Keratinocyte (primary cell): ENCODE results near the gene PBX4. TPM values are rescaled to one million over a fixed set of nuclear protein-coding genes. Genes with fewer than 3 reads are reported as not detected.

ENCODE experiments used
- DNase-seq: peaks from one replicate; pipeline ENCODE4 v3.0.0-alpha.2; 2011; ENCODE audit warnings: low read depth, missing footprints, low spot score
- FAIRE-seq: peaks from 2 replicates; lab custom pipeline; 2011; peaks lifted over from hg19 to GRCh38; lab: Jason Lieb, UNC
- H2AFZ ChIP-seq: 2 replicates; pipeline ENCODE4 v1.6.0; 2012; ENCODE audit warnings: low read length, control low read depth, inconsistent platforms; ENCODE audit not compliant: control insufficient read depth
- H3K27ac ChIP-seq: 2 replicates; pipeline ENCODE4 v1.5.1; 2011; ENCODE audit warnings: low read length; ENCODE audit not compliant: control insufficient read depth, insufficient read depth
- H3K27me3 ChIP-seq: 3 replicates; pipeline ENCODE4 v1.6.0; 2011; ENCODE audit warnings: low read length; ENCODE audit not compliant: control insufficient read depth, insufficient read depth; ENCODE audit errors: extremely low read depth
- H3K36me3 ChIP-seq, 2 experiments: 2 replicates in 1 of 2; 3 replicates in 1 of 2; pipeline ENCODE4 v1.5.1; 2011; ENCODE audit warnings: low read length in 2 of 2, mild to moderate bottlenecking in 1 of 2; ENCODE audit not compliant: control insufficient read depth in 2 of 2, insufficient read depth in 2 of 2; ENCODE audit errors: extremely low read depth in 1 of 2
- H3K4me1 ChIP-seq: 3 replicates; pipeline ENCODE4 v1.5.1; 2011; ENCODE audit warnings: low read length; ENCODE audit not compliant: control insufficient read depth, insufficient read depth; ENCODE audit errors: extremely low read depth
- H3K4me2 ChIP-seq: 3 replicates; pipeline ENCODE4 v1.6.0; 2011; ENCODE audit warnings: low read depth, low read length; ENCODE audit not compliant: control insufficient read depth, insufficient read depth; ENCODE audit errors: extremely low read depth
- H3K4me3 ChIP-seq, 3 experiments: fragments of 200-600 bp in 1 of 3; sonication (generic) in 1 of 3; 2 replicates in 2 of 3; 3 replicates in 1 of 3; pipeline ENCODE4 v1.5.1; 2011 to 2016; ENCODE audit warnings: low read length in 3 of 3, mild to moderate bottlenecking in 3 of 3, control low read depth in 2 of 3, inconsistent platforms in 1 of 3, low read depth in 1 of 3, mixed read lengths in 1 of 3, mixed run types in 1 of 3, moderate library complexity in 1 of 3; ENCODE audit not compliant: control insufficient read depth in 2 of 3, insufficient read depth in 2 of 3; ENCODE audit errors: extremely low read depth in 1 of 3
- H3K79me2 ChIP-seq: 2 replicates; pipeline ENCODE4 v1.6.0; 2012; ENCODE audit warnings: low read length; ENCODE audit not compliant: control insufficient read depth, insufficient read depth
- H3K9ac ChIP-seq: 3 replicates; pipeline ENCODE4 v1.6.0; 2011; ENCODE audit warnings: low read length; ENCODE audit not compliant: control insufficient read depth, insufficient read depth; ENCODE audit errors: extremely low read depth
- H3K9me1 ChIP-seq: 3 replicates; pipeline ENCODE4 v1.6.0; 2011; ENCODE audit warnings: low read length; ENCODE audit not compliant: control insufficient read depth, insufficient read depth; ENCODE audit errors: extremely low read depth
- H3K9me3 ChIP-seq: 2 replicates; pipeline ENCODE4 v1.5.1; 2012; ENCODE audit warnings: low read depth, low read length; ENCODE audit not compliant: control insufficient read depth
- H4K20me1 ChIP-seq: 3 replicates; pipeline ENCODE4 v1.6.0; 2011; ENCODE audit warnings: low read length; ENCODE audit not compliant: control insufficient read depth, insufficient read depth; ENCODE audit errors: extremely low read depth
- CTCF ChIP-seq, 3 experiments: IDR thresholded peaks in 1 of 3; conservative IDR thresholded peaks in 1 of 3; optimal IDR thresholded peaks in 1 of 3; 2 replicates in 2 of 3; 3 replicates in 1 of 3; pipeline versions ENCODE3 to v1.5.1; 2011; ENCODE audit warnings: low read length in 3 of 3, mild to moderate bottlenecking in 3 of 3, moderate library complexity in 2 of 3, control low read depth in 1 of 3, inconsistent platforms in 1 of 3; ENCODE audit not compliant: insufficient read depth in 2 of 3; ENCODE audit errors: extremely low read depth in 1 of 3
- EZH2 ChIP-seq: IDR thresholded peaks from one replicate; pipeline ENCODE4 v1.6.1; 2012; ENCODE audit warnings: inconsistent platforms, mild to moderate bottlenecking, low read length, moderate library complexity
- dilution Hi-C: fragments of 300-500 bp; cut with MboI; formaldehyde crosslinking; loops from one replicate; pipeline ENCODE4 v1.7.0; 2020; ENCODE audit warnings: low sequenced_read_pairs; ENCODE audit not compliant: extremely low pct_ligation_motif_present
- polyA plus RNA-seq, 5 experiments: library from polyadenylated mRNA; depleted of rRNA in 3 of 5; stranded (reverse) in 3 of 5; stranded (forward) in 1 of 5; unstranded in 1 of 5; fragments of >200 nt; gene quantifications; 1 replicate in 1 of 5; 2 replicates in 3 of 5; 3 replicates in 1 of 5; pipeline versions ENCODE4 v1.2.1 to v1.2.3, GENCODE V29; 2011 to 2012; ENCODE audit warnings: missing spikeins in 2 of 5, low read depth in 1 of 5, low replicate concordance in 1 of 5

PBX4 gene
- polyA plus RNA-seq, 1 donor (not counting 4 experiments of a cell fraction or from before 2014, with no cell fraction given) = 1.7 TPM

DNA sequence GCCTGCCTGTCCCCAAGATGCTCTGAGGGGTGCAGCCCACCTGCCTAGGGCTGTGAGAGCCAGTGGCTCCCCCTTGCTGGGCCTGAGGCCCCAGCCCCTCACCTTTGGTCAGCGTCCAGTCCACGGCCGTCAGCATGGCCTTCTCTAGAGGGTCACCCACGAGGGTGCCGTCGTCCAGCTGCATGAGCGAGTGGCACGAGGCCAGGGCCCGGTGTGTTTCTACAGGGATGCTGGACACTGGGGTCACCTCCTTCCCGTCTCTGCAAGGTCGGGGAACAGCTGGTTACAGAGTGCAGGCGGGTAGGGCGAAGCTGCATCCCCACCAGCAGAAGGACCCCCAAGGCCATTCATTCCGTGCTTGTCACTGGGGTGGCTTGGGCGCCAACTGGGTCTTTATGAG is 36.0 kb upstream of the PBX4 start:
- H3K27me3 ChIP-seq = no peaks in the 10 kb centered on the region
- H3K4me1 ChIP-seq = no peaks in the 10 kb centered on the region
- no peak overlapping the region for H3K4me2 ChIP-seq
- dilution Hi-C loops = no loop called here
- H3K4me3 ChIP-seq = no peak overlapping the region
- DNase-seq (no peak), FAIRE-seq (no peak)
- H3K9me1 ChIP-seq = no peaks in the 10 kb centered on the region
- H3K27ac ChIP-seq = no peak overlapping the region
- TF ChIP-seq CTCF (optimal IDR thresholded peaks at IDR 0.05 in 1 of 3, IDR thresholded peaks at IDR 0.05 in 1 of 3, conservative IDR thresholded peaks at IDR 0.05 in 1 of 3; ENCODE audit: extremely low read depth in 1 of 3, insufficient read depth in 2 of 3, low read length in 3 of 3) (no peak), EZH2 (no peak)
- no peak overlapping the region for H3K9ac ChIP-seq
- H3K79me2 ChIP-seq = no peaks in the 10 kb centered on the region
- no peaks in the 10 kb centered on the region for H3K9me3 ChIP-seq
- no peak overlapping the region for H2AFZ ChIP-seq
- no peaks in the 10 kb centered on the region for H4K20me1 ChIP-seq
- peaks cover 40 to 67% of the 10 kb centered on the region in 2 experiments for H3K36me3 ChIP-seq

DNA sequence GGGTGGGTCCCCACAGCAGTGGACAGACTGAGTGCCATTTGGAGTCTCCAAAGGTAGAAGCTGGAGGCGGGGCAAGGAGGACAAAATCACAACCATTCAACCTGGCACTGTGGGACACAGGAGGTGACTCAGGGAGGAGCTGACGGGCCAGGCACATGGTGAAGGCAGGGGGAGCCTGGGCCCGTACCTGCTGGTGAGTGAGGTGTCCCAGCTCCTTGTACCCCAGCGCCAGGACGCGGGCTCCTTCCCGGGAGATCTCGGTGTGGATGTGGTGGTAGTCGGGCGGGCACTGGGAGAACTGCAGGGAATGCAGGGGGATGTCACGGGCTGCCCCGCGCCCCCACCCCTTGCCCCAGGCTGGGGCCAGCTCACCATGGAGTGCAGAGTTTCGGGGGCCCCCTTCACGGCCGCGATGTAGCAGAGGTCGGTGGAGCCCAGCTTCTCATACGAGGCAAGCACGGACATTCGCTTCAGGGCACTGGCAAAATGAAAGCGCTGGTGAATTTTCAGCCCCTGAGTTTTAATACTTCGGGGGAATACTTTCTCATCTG is 35.2 kb upstream of the PBX4 start:
- H3K9me1 ChIP-seq = no peaks in the 10 kb centered on the region
- no peaks in the 10 kb centered on the region for H3K27me3 ChIP-seq
- H4K20me1 ChIP-seq = no peaks in the 10 kb centered on the region
- TF ChIP-seq CTCF (optimal IDR thresholded peaks at IDR 0.05 in 1 of 3, IDR thresholded peaks at IDR 0.05 in 1 of 3, conservative IDR thresholded peaks at IDR 0.05 in 1 of 3; ENCODE audit: extremely low read depth in 1 of 3, insufficient read depth in 2 of 3, low read length in 3 of 3) = no peak
- TF ChIP-seq EZH2 = no peak
- H3K27ac ChIP-seq = no peak overlapping the region
- no peak overlapping the region for H3K4me3 ChIP-seq
- no peak overlapping the region for H2AFZ ChIP-seq
- H3K9me3 ChIP-seq = no peaks in the 10 kb centered on the region
- no peaks in the 10 kb centered on the region for H3K4me1 ChIP-seq
- FAIRE-seq (no peak), DNase-seq (no peak)
- H3K79me2 ChIP-seq = no peaks in the 10 kb centered on the region
- dilution Hi-C loops = no loop called here
- no peak overlapping the region for H3K9ac ChIP-seq
- no peak overlapping the region for H3K4me2 ChIP-seq
- H3K36me3 ChIP-seq = peaks cover 34 to 67% of the 10 kb centered on the region in 2 experiments
